AG09309 (cell line): Measurements from ENCODE around the gene SMARCC2.

ENCODE experiments used
- DNase-seq: peaks from one replicate; pipeline ENCODE4 v3.0.0-alpha.2; 2010; ENCODE audit warnings: low read depth
- H3K4me3 ChIP-seq: 2 replicates; pipeline ENCODE4 v1.5.1; 2011; ENCODE audit warnings: mild to moderate bottlenecking, low read depth, low read length, moderate library complexity; ENCODE audit not compliant: control insufficient read depth
- TF ChIP-seq, protein P1 (sequence below): IDR thresholded peaks from 2 replicates; pipeline ENCODE4 v1.5.1; 2011; ENCODE audit warnings: mild to moderate bottlenecking, low read depth, low read length, inconsistent platforms; ENCODE audit not compliant: insufficient read depth, control insufficient read depth; ENCODE audit errors: missing control alignments

Gene SMARCC2

DNA sequence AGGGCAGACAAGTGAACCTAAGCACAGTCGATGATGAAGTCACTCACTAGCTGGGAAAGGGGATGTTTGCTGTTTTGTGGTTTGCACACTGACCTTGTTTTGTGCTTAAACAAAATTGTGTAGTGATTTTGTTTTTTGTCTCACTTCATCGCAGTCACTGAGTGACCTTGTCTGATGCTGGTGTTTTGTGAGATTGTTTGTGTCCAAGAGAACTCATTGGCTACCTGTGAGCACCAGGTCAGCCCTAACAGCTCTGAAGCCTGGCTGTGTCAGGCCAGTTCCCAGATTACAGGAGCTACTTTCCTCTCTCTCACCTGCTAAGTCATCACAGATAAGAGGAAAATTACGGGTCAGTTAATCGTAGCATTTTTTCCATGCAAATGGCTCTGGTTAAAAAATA lies 65.2 kb downstream of the SMARCC2 start:
- DNase-seq, result no peak
- no peak overlapping the region for H3K4me3 ChIP-seq
- TF ChIP-seq, protein P1, sequence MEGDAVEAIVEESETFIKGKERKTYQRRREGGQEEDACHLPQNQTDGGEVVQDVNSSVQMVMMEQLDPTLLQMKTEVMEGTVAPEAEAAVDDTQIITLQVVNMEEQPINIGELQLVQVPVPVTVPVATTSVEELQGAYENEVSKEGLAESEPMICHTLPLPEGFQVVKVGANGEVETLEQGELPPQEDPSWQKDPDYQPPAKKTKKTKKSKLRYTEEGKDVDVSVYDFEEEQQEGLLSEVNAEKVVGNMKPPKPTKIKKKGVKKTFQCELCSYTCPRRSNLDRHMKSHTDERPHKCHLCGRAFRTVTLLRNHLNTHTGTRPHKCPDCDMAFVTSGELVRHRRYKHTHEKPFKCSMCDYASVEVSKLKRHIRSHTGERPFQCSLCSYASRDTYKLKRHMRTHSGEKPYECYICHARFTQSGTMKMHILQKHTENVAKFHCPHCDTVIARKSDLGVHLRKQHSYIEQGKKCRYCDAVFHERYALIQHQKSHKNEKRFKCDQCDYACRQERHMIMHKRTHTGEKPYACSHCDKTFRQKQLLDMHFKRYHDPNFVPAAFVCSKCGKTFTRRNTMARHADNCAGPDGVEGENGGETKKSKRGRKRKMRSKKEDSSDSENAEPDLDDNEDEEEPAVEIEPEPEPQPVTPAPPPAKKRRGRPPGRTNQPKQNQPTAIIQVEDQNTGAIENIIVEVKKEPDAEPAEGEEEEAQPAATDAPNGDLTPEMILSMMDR, result no peak

DNA sequence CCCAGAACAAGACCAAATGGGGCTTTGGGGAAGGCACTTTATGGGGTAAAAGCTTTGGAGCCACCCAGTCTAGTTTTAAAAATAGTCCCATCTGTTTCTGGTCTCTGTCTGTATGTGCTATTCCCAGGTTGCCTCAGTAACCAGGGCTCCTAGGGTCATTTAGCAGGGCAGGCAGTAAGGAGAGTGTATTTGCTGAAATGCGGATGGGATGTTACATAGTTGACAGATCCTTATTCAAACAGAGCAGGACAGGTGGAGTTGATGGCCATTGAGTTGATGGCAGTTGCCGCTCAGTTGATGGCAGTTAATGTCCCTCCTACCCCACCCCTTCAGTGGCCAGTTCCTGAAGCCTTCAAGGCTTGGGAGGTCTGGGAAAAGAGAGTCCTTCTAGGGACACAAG lies 66.6 kb downstream of the SMARCC2 start:
- no peak overlapping the region for H3K4me3 ChIP-seq
- no peak for DNase-seq
- TF ChIP-seq, protein P1, result no peak

GRCh38 chr12:56121204-56121870 lies 67.9 kb downstream of the SMARCC2 start:
- DNase-seq, result no peak
- TF ChIP-seq, protein P1, result no peak
- H3K4me3 ChIP-seq, result no peak overlapping the region

GRCh38 chr12:56120158-56120846 lies 69.0 kb downstream of the SMARCC2 start:
- TF ChIP-seq, protein P1, result no peak
- DNase-seq, result no peak
- H3K4me3 ChIP-seq, result no peak overlapping the region

GRCh38 chr12:56119361-56119796 lies 69.9 kb downstream of the SMARCC2 start:
- TF ChIP-seq, protein P1, result peak; percentile 81
- no peak overlapping the region for H3K4me3 ChIP-seq
- peak; percentile 92 for DNase-seq

DNA sequence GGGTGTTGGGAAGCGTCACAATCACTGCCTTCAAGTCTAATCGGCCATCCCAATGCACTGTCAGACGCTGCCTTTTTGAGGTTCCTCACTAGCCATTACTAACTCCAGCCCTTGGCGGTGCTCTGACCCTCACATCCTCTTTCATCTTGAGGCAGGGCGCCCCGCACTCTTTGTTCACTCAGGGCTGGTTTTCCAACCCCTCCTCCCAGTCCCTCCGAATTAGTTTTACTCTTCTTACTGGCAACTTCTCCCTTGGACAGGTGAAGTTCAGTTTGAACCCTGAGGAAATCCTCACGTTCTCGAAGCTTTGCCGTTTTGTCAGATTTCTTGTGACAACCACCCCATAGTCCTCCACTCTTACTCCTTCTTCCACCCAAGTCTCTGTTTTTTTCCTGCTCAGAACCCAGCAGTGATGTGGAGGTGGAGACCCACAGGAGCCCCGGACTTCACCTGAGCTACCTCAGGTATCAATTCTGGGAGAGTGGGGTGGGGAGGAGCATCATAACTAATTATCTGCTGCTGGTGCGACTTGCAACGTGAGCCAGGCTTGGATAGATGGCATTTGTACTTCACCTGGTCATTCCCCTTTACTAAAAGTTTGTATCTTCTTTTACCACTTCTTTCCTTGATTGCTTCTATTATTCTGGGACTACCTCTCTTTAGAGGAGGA lies 70.5 kb downstream of the SMARCC2 start:
- DNase-seq, result no peak
- peak overlapping the region; percentile 79 for H3K4me3 ChIP-seq
- TF ChIP-seq, protein P1, result no peak
